Left hindlimb (tissue), 1 donor: ENCODE results near the gene MIER2.
"Not testable (repeated sequence)": the region's sequence is repeated elsewhere in the genome, so short reads cannot be mapped to it uniquely, and the experiment has no call there.

Source experiments
- DNase-seq: peaks from one replicate; pipeline ENCODE4 v3.0.0-alpha.2; 2018

The MIER2 gene

GRCh38 chr19:281156-281853, 63.3 kb downstream of the MIER2 start:
- DNase-seq: no peak

- DNase-seq: no peak
Measured at GRCh38 chr19:280541-281009, 64.0 kb downstream of the MIER2 start.

GRCh38 chr19:279656-280055, 64.9 kb downstream of the MIER2 start:
- DNase-seq: no peak

- DNase-seq: no peak
Measured at GRCh38 chr19:279231-279630, 65.4 kb downstream of the MIER2 start.

- DNase-seq: no peak
Measured at GRCh38 chr19:277581-278165, 66.9 kb downstream of the MIER2 start.

- no peak for DNase-seq
Measured at GRCh38 chr19:277131-277530, 67.5 kb downstream of the MIER2 start.

GRCh38 chr19:275958-276646, 68.5 kb downstream of the MIER2 start:
- DNase-seq: no peak

GRCh38 chr19:275000-275399, 69.6 kb downstream of the MIER2 start:
- DNase-seq: no peak

GRCh38 chr19:273393-273792, 71.2 kb downstream of the MIER2 start:
- DNase-seq: no peak

GRCh38 chr19:271856-272255, 72.7 kb downstream of the MIER2 start:
- DNase-seq: no peak

GRCh38 chr19:270766-271318, 73.8 kb downstream of the MIER2 start:
- not testable (repeated sequence) for DNase-seq

GRCh38 chr19:269241-269640, 75.4 kb downstream of the MIER2 start:
- DNase-seq: no peak

- no peak for DNase-seq
Measured at GRCh38 chr19:262125-262524, 82.5 kb downstream of the MIER2 start.

- not testable (repeated sequence) for DNase-seq
Measured at GRCh38 chr19:256804-257203, 87.8 kb downstream of the MIER2 start.
